ENCODE measurements around the gene CAPG. TPM values are rescaled to one million over a fixed set of nuclear protein-coding genes. Genes with fewer than 3 reads are reported as not detected.
"Not testable (repeated sequence)": the region's sequence is repeated elsewhere in the genome, so short reads cannot be mapped to it uniquely, and the experiment has no call there.

Gene CAPG
- total RNA-seq, 1 donor from 2014 or later: 5.0 TPM

GRCh38 chr2:85421260-85422071 is 11.3 kb upstream of the CAPG start:
- peak; percentile 53 for ATAC-seq
- DNase-seq (ENCODE audit: low spot score): peak; percentile 89

- peak; percentile 94 for DNase-seq (ENCODE audit: low spot score)
- ATAC-seq: peak; percentile 81
Observed at GRCh38 chr2:85420536-85421259, 10.5 kb upstream of the CAPG start.

GRCh38 chr2:85419009-85419675 is 9.0 kb upstream of the CAPG start:
- DNase-seq (ENCODE audit: low spot score) (no peak), ATAC-seq (no peak)

- ATAC-seq: peak; percentile 64
- DNase-seq (ENCODE audit: low spot score): peak; percentile 84
Observed at GRCh38 chr2:85418132-85419008, 8.2 kb upstream of the CAPG start, which contains the start of gene SH2D6. TSS of gene SH2D6 (plus strand) at chr2:85418714. CDS start at chr2:85429466, 10,752 bp downstream.

GRCh38 chr2:85415980-85416650 is 5.9 kb upstream of the CAPG start:
- DNase-seq (ENCODE audit: low spot score) (no peak), ATAC-seq (no peak)

GRCh38 chr2:85414761-85415553 is 4.8 kb upstream of the CAPG start:
- ATAC-seq (no peak), DNase-seq (ENCODE audit: low spot score) (no peak)

GRCh38 chr2:85414421-85414759 is 4.2 kb upstream of the CAPG start:
- ATAC-seq; DNase-seq (ENCODE audit: low spot score): not testable (repeated sequence)

- DNase-seq (ENCODE audit: low spot score): no peak
- peak; percentile 27 for ATAC-seq
Observed at GRCh38 chr2:85413592-85414420, 3.6 kb upstream of the CAPG start.

GRCh38 chr2:85411405-85411748 is 1.2 kb upstream of the CAPG start:
- DNase-seq (ENCODE audit: low spot score) (no peak), ATAC-seq (no peak)

GRCh38 chr2:85410584-85411404 is 628 bp upstream of the CAPG start:
- DNase-seq (ENCODE audit: low spot score): no peak
- ATAC-seq: no peak

GRCh38 chr2:85405201-85406059 is 4.7 kb downstream of the CAPG start:
- ATAC-seq: peak; percentile 54
- DNase-seq (ENCODE audit: low spot score): no peak

GRCh38 chr2:85401844-85402243 is 8.3 kb downstream of the CAPG start:
- no peak for DNase-seq (ENCODE audit: low spot score)
- no peak for ATAC-seq

GRCh38 chr2:85401464-85401805 is 8.7 kb downstream of the CAPG start:
- DNase-seq (ENCODE audit: low spot score) (no peak), ATAC-seq (no peak)

GRCh38 chr2:85400541-85401463 is 9.4 kb downstream of the CAPG start:
- ATAC-seq (no peak), DNase-seq (ENCODE audit: low spot score) (no peak)

- DNase-seq (ENCODE audit: low spot score): no peak
- ATAC-seq: no peak
Observed at GRCh38 chr2:85400023-85400422, 10.1 kb downstream of the CAPG start.

GRCh38 chr2:85399183-85399455 is 11.0 kb downstream of the CAPG start:
- ATAC-seq (no peak), DNase-seq (ENCODE audit: low spot score) (no peak)
